Umbilical cord (tissue), 2 donors: Measurements from ENCODE around the gene TLR9. TPM values are rescaled to one million over a fixed set of nuclear protein-coding genes. Genes with fewer than 3 reads are reported as not detected.

Experiments used
- DNase-seq: peaks from one replicate; pipeline ENCODE4 v3.0.0-alpha.2; 2015; ENCODE audit warnings: low spot score
- total RNA-seq: library from RNA; depleted of rRNA; stranded (reverse); fragments of >200 nt; gene quantifications from one replicate; pipeline ENCODE4 v1.2.3, GENCODE V29; 2014; ENCODE audit warnings: low replicate concordance; ENCODE audit not compliant: insufficient read depth

Gene TLR9
- total RNA-seq, 1 donor from 2014 or later, result 0.24 TPM

DNA sequence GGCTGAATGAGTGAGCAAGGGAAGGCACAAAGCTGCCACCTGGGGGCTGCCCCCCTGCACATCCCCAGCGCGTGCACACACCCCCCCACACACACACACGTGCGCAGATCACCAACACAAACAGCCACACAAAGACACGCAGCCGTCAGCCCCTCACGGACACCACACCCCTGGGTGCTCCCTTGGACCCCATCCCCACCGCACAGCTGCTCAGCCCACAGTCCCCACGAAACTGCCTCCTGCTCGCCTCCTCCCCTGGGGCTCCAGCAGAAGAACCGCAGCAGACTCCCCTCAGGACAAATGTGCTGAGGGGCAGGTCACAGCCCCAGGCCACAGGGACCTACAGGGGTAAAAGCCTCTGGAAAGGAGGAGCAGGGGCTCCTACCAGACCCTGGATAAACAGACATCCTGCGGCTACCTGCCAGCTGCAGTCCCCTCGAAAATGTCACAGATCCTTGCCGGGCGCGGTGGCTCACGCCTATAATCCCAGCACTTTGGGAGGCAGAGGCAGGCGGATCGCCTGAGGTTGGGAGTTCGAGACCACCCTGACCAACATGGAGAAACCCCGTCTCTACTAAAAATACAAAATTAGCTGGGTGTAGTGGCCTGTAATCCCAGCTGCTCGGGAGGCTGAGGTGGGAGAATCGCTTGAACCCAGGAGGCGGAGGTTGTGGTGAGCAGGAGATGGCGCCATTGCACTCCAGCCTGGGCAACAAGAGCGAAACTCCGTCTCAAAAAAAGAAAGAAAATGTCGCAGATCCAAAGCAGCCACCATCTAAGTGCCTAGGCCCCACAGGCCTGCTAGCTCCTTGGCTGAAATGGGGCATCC is 7.0 kb upstream of the TLR9 start:
- no peak for DNase-seq

DNA sequence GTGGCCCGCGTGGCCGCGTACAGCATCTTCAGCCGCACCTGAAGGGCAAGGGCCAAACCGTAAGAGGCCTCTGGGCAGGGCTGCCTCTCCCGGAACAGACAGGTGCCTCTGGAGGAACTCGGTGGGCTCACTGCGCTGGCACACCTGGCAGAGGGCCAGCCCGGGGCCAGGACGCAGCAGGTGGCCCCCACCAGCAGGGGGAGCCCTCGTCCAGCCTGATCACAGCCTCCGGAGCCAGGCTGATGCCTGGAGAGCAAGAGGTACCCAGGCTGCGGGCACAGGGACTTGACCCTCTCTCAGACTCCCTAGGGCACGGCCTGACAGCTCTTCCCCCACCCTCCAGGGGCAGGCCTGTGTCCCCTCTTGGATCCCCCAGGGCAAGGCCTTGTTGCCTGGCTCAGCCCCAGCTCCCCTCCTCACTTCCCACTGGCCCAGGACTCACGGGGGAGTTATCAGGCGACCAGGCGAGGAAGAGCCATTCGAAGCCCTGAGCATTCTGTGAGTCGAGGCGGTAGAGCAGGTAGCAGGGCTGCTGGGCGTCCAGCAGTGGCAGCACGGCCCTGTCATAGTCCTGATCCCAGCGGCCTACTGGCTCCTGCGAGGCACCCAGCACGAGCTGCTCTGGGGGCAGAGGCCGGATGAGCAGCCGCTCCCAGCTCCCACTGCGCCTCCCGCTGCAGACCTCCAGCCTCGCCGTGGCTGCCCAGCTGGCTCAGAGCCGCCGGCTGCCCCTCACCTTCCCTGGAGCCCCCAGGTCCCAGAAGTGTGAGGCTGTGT is 6.2 kb upstream of the TLR9 start:
- DNase-seq, result no peak

DNA sequence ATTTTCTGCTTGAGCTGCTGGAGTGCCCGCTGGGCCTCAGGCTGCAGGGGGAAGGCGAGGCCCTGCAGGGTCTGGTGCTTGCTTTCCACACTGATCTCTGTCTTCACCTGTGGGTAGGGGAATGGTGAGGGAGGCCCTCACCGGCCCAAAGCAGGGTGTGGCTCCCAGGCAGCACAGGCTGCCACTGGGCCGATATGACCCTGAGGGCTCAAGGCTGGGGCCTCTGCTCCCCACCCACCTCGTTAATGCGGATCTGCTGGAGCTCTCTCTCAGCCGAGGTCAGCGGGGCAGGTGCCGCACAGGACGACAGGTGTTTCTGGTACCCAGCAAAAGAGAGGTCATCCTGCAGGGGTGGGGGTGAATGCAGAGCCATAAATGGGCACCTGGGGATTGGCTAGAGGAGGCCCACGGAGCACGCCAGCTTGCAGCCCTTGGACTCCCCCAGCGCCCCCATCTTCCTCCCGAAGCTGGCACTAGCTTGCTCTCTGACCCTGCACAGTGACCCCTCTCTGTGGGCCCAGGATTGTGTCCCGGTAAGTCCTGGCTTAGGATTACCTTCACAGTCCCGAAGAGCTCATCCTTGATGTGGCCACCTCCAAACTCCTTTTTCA is 5.5 kb upstream of the TLR9 start:
- no peak for DNase-seq

DNA sequence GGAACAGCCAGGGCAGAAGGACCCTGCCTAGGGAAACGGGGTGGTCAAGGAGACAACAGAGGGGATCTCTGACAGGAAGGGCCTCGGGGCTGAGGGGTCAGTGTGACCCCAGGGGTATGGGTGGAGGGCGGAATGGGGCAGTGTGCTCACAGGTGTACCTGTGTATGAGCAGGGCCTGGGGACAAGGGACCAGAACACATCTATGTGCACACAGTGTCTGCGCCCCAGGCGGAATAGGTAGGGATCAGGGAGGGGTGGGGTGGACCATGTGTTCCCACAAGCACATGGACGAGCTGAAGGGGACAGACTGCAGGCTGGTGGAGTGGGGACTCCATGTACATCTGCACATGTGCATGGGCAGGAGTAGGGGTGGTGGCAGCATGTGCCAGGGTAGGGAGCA is 5.0 kb upstream of the TLR9 start:
- DNase-seq, result no peak

DNA sequence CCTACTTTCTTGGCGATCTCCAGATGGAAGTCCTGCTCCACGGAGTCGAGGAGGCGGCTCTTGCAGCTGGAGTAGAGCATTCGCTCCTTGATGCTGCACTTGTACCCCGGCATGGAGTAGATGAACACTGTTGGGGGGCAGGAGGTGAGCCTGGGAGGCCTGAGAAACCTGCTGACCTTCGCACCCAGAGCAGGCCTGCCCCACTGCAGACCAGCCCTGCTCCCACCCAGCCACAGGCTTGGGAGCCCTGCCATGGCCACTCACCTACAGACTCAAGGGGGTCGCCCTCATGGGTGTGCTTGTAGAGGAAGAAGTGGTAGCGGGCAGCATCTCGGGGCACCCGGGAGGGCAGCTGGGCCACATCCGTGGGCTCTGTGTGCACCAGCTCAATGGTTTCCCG is 4.2 kb upstream of the TLR9 start:
- DNase-seq, result no peak

DNA sequence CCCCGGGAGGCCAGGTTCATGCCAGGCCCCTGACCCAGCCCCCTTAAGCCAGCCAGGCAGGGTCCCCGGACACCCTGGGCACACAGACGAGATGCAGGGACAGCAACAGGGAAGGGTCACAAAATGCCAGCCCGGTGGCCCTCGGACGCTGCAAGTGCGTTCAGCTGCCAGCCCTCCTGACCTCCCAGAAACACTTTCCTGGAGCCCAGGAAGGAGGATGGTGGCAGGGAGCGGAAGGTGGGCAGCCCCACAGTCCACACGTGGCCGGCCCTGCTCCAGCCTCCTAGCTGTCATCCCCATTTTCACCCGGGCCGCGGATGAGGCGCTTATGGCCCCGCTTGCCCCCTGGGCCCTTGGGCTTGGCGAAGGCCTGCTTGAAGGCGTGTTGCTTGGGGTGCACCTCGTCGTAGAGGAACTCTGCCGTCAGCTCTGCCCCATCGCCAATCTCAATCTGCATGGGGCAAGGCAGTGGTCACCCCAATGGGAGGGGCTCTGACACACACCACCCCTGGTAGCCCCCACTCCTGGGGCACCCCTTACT is 3.4 kb upstream of the TLR9 start:
- DNase-seq, result no peak

DNA sequence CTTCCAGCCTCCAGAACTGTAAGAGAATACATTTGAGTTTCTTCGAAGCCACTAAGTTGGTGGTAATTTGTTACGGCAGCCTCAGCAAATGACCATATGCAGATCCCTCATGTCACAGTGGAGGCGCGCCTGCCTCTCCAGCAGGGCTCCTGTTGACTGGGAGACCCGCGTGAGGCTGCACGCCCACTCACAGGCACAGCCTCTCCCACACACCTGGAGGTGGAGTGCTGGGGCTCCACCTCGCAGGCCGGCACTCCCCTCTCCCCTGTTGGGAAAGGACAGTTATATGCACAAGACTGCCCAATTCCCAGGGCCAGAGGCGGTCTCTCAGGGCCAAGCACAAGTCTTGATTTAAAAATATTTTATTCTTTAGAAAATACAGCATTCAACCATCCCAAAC is 2.8 kb upstream of the TLR9 start:
- no peak for DNase-seq

DNA sequence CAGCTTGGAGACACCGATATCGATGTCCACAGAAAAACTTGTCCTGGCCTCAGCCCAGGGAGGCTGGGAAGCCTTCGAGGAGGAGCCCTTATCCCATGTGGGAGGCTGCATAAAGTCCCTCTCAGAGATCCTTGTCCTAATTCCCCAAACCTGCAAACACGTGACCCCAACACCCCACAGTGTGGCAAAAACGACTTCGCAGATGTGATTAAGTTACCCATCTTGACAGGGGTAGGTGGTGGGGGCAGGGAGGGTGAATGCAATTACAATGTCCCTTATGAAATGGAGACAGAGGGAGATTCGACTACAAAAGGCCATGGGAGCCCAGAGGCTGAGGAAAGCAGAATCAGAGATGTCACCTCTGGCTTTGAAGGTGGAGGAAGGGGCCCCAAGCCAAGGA is 2.3 kb upstream of the TLR9 start:
- DNase-seq, result no peak

DNA sequence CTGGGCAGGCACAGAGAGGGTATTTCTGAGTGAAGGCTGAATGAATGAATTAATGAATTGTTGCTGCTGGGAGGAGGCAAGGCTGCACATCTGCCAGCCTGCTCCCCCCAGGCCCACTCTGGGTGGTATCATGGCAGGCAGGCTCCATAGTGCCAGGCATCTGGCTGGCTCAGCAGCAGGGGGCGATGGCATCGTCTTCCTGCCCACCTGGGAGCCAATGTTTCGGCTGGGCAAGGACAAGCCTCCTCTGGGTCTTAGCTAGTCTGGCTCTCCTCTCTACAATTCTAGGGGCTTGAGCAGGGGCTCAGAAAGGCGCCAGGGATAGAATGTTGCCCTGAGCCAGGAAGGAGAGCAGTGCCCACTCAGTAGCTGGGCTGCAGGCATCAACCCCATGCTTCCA is 1.7 kb upstream of the TLR9 start:
- DNase-seq, result no peak

DNA sequence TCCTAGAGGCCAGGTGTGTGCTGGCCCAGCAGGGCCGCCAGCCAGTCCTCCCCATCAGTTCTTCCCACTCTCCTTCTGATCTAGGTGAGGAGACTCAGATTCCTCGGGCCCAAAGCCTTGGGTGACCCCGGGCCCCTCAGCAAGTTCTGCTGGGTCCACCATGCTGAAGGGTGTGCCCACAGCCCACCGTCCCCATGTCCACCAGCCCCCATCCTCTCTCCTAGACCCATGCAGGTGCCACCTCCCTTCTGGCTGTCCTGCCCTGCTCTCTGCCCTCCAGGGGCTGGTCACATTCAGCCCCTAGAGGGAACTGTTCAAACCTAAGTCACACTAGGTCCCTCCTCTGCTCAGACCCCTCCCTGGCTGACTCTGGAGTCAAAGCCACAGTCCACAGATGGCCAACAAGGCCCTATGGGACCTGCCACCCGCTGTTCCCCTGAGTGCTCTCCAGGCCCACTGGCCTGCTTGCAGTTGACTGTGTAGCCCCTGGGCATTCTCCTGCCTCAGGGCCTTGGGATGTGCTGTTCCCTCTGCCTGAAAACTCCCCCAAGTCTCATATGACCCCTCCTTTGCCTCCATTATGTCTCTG is 878 bp upstream of the TLR9 start:
- no peak for DNase-seq

DNA sequence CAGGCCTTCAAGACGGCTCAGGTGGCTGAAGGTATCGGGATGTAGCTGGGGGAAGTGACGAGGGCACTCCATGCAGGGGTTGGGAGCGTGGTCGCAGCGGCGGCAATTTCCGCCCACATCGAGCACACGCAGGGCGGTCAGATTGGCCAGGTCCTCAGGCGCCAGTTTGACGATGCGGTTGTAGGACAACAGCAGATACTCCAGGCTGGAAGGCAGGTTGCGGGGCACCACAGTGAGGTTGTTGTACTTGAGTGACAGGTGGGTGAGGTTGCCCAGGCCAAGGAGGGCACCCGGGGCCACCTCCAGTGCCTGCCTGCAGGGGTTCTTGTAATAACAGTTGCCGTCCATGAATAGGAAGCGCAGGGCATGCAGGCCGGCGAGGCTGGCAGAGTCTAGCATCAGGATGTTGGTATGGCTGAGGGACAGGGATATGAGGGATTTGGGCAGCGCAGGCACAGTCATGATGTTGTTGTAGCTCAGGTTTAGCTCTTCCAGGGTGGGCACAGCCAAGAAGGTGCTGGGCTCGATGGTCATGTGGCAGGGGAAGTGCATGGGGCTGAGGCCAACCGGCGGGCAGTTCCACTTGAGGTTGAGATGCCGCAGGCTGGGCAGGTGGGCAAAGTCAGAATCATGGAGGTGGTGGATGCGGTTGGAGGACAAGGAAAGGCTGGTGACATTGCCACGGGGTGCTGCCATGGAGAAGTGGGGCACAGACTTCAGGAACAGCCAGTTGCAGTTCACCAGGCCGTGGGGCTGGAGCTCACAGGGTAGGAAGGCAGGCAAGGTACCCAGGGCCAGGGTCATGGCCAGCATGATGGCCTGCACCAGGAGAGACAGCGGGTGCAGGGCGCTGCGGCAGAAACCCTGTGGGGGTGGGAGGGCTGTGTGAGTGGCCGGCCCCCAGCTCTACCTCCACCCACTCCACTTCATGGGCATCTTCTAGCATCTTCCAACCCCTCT is 1.7 kb downstream of the TLR9 start:
- no peak for DNase-seq

DNA sequence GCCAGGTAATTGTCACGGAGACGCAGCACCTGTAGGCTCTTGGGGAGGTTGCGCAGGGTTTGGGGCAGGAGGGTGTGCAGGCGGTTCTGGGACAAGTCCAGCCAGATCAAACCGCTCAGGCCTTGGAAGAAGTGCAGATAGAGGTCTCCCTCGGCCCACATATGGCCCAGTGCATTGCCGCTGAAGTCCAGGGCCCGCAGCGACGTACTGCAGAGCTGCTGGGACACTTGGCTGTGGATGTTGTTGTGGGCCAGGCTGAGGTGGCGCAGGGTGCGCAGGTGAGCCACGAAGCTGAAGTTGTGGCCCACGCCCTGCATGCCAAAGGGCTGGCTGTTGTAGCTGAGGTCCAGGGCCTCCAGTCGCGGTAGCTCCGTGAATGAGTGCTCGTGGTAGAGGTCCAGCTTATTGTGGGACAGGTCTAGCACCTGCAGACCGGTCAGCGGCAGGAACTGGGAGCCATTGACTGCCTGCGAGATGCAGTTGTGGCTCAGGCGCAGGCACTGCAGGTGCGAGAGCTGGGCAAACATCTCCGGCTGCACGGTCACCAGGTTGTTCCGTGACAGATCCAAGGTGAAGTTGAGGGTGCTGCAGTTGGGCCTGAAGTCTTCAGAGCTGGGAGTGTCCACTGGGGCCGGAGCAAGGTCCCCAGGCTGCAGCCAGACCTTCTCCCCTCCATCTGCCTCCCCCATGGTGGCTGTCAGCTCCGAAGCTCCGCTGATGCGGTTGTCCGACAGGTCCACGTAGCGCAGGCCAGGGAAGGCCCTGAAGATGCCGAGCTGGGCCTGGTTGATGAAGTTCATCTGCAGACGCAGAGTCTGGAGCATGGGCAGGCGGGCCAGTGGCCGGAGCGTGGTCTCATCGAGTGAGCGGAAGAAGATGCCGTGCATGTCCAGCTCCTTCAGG is 2.9 kb downstream of the TLR9 start:
- DNase-seq, result no peak

DNA sequence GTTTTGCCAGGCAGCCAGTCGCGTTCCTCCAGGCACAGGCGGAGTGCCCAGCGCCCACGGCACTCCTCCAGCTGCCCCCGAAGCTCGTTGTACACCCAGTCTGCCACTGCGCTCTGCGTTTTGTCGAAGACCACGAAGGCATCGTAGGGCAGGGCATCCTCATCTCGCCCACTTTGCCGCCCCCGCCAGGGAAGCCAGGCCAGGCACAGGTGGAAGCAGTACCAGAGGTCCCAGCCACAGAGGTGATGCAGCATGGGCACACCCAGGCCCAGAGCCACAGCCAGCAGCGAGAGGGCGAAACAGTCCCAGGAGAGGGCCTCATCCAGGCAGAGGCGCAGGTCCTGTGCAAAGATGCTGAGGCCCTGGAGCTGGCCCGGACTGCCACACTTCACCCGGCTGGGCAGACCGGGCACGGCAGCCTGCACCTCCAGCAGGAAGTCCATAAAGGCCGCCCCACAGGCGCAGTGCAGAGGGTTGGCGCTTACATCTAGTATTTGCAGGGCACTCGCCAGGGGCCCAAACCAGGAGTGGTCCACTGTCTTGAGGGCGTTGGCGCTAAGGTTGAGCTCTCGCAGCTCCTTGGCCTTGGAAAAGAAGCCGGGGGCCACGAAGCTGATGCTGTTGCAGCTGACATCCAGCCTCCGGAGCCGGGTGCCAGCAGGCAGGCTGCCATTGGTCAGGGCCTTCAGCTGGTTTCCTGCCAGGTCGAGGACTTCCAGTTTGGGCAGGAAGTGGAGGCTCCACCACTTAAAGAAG is 3.7 kb downstream of the TLR9 start:
- DNase-seq, result no peak

DNA sequence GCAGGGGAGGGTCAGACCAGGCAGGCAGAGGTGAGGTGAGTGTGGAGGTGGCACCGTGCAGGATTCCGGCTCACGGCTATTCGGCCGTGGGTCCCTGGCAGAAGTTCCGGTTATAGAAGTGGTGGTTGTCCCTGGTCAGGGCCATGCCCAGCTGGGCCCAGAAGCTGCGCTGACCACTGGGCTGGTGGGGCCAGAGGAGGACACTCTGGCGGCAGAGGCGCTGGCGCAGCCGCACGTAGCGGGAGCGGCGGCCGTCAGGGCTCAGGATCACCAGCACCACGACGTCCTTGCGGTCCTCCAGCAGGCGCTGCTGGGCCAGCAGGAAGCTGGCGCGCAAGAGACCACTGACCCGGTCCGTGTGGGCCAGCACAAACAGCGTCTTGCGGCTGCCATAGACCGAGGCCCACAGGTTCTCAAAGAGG is 4.3 kb downstream of the TLR9 start:
- DNase-seq, result no peak

DNA sequence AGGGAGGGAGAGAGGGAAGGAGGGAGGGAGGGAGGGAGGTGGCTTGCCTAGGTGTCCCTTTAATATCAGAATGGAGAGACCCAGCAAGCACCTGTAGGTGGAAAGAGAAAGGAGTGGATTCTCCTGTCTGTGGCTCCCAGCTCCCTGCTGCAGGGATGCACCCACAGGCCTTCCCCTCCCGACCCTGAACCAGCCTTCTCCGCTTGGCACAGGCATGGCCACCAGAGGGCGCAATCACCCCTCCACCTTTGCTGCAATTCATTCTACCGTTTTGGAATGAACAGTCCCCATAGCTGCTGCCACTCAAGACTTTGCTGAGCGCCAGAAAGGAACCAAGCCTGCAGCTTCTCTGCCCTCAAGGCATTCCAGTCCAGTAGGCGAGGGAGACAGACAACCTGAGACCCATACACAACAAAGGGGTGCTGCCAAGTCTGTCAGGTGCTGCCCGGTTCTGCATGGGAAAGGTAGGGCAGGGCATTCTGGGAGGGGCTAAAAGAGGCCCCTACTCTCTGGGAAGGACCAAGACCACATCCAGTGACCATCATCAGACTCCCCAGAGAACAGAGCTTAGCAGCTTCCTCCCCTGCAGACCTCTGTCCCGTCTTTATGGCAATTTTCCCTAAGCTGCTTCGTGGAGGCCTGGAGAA is 4.9 kb downstream of the TLR9 start:
- peak; percentile 83 for DNase-seq

DNA sequence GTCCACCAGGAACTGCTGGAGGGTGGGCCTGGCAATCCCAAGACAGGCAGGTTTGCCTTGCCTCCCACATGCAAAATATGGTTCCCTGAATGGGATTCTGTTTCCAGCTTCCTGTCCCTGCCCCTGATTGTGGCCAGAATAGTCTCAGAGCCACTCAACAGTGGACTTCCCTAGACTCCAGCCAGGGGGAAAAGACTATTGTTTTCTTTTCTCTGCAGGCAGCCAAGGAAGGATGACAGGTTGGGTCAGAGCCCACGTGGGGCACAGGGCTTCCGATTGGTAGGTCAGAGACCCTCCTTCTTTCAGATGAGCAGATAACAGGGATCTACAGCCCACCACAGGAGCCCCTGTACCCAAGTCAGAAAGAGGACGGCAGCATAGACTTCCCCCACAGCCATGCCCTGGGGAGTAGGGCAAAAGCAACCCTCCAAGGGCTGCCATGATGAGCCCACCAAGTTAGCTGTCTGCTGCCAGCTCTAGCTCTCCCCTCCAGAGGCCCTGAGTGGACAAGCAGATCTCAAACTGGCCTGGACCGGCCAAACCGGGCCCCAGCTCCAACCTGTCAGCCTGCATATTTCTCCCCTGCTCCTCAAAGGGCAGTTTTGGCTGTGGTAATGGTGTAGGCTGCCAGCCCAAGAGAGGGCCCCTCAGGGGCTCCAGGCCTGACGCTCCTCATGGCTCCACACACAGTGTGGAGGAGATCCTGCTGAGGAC is 6.4 kb downstream of the TLR9 start:
- peak; percentile 61 for DNase-seq

DNA sequence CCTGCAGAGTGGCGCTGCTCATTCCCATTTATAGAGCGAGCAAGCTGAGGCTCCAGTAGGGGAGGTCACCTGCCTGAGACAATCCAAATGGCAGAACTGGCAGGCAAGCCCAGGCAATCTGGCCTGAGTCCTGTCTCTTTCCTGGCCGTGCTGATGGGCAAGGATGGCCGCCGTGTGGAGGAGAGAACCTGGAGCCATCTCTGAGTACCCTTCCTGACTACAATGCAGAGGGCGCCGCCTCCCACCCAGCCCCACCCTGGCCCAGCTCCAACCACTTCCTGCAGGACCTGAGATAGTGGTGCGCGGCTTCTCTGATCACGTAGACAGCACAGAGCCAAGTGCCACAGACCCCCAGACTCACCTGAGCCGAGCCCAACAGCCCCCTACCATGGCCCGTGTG is 7.0 kb downstream of the TLR9 start:
- no peak for DNase-seq

DNA sequence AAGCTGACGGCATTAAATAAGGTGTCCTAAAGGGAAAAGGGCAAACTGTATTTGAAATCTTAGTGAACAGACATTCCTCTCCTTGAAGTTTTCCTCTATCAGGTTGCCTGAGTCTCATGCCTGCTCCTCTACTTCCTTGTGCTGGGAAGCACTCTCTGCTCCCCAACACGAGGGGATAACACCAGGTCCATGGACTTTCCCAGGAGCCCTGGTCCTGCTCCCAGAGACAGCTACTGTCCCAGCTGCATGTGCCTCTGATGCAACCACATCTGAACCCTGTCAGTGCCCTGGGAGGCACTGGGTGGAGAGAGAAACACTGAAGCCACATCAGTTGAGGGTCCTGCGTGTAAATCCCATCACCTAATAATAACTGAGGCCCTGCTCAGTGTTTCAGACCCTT is 7.4 kb downstream of the TLR9 start:
- no peak for DNase-seq
